MM.1S (cell line): ENCODE results near the gene SGCD.

Source experiments
- CTCF ChIP-seq: fragments of 300-600 bp; sonication (generic); IDR thresholded peaks from 2 replicates; pipeline ENCODE4 v1.5.1; 2016; ENCODE audit warnings: antibody characterized with exemption, low read length, mixed read lengths
- EZH2 ChIP-seq: fragments of 300-600 bp; sonication (generic); optimal IDR thresholded peaks from 2 replicates; pipeline ENCODE3; 2017; ENCODE audit warnings: low read depth, mild to moderate bottlenecking, antibody characterized with exemption, low read length, mixed read lengths

- TF ChIP-seq EZH2, result no peak
- TF ChIP-seq CTCF, result no peak
These were observed 366.1 kb downstream of the SGCD start for GRCh38 chr5:156693113-156693512.
